Hematopoietic multipotent progenitor cell treated with erythropoietin and hydrocortisone succinate and interleukin-3 and kit ligand, for 4 days (in vitro differentiated cells): ENCODE results near the gene RAB25.
"Not testable (repeated sequence)": the region's sequence is repeated elsewhere in the genome, so short reads cannot be mapped to it uniquely, and the experiment has no call there.

Experiments
- DNase-seq: peaks from one replicate; pipeline ENCODE4 v3.0.0-alpha.2; 2015

RAB25 gene

DNA sequence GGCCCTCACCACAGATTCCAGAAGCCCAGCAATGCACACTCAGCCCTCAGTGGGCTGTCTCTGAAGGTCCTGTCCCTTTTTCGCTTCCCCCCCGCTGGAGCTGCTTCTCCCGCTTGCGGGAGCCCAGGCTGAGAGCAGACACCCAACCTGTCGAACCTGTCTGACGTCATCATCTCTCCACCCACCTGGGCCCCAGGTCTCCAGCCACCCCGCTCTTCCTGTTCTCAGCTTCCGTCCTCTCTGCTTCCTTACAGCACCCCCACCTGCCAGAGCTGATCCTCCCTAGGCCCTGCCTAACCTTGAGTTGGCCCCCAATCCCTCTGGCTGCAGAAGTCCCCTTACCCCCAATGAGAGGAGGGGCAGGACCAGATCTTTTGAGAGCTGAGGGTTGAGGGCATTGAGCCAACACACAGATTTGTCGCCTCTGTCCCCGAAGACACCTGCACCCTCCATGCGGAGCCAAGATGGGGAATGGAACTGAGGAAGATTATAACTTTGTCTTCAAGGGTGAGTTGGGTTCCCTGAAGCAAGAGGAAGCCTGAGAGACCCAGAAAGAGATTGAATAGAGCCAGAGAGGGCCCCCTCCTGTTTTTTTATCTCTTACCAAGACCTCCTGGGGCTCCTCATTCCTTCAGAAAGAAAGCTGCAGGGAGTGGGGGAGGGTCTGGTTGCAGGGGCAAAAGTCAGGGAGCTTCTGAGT is at the start of gene RAB25:
TSS of gene RAB25 (plus strand) at position 224 of the 700 bp plus-strand sequence. CDS start at position 465, 241 bp downstream.
- no peak for DNase-seq

DNA sequence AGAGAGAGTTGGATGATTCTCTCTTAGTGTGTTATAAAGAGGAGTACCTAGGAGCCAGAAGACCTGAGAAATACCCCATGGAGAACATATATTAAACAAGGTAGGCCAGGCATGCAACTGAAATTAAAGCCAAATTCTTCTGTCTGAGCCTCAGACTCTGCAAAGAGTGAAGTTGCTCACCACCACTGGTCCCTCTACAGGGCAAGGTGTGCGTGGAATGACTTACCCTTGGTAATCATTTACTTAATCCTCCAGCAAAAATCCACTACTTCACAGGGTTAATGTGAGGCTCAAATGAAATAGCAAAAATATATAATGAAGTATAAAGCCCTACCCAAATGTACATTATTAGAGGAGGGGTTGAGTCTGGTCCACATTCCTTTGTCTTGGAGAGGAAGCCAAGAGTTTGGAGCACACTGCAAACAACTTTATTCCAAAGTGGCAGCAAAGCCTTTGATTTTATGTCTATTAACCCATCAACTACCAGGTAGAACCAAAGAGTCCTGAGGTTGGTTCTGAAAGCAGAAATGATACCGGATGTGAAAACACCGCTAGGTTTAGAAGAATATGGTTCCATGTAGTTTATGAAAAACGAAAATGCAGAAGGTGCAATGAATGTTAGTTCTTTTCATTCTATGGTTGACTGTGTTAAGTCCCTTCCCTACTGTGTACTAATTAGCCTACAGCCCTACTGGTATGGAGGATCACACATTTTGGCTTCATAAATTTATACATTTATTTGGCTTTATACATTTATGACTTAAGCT is 48.7 kb upstream of the RAB25 start:
- DNase-seq = no peak

- no peak for DNase-seq
Measured at GRCh38 chr1:156014829-156015228, 46.1 kb upstream of the RAB25 start.

DNA sequence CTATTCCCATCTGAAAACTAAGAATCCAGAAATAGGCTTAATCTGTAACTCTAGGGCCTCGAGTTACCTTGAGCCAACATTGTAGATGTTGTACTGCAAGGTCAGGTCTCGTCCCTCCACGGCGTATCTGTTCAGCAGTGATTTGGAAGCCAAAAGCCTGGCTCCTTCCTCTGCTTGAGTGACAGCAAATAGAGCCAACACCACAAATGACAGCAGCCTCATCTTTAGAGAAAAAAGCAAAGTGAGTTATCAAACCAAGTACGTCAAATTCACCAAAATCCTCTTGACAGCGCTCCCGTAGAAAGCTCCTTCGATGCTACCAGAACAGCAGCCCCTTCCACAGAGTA is 41.0 kb upstream of the RAB25 start:
- DNase-seq = no peak

DNA sequence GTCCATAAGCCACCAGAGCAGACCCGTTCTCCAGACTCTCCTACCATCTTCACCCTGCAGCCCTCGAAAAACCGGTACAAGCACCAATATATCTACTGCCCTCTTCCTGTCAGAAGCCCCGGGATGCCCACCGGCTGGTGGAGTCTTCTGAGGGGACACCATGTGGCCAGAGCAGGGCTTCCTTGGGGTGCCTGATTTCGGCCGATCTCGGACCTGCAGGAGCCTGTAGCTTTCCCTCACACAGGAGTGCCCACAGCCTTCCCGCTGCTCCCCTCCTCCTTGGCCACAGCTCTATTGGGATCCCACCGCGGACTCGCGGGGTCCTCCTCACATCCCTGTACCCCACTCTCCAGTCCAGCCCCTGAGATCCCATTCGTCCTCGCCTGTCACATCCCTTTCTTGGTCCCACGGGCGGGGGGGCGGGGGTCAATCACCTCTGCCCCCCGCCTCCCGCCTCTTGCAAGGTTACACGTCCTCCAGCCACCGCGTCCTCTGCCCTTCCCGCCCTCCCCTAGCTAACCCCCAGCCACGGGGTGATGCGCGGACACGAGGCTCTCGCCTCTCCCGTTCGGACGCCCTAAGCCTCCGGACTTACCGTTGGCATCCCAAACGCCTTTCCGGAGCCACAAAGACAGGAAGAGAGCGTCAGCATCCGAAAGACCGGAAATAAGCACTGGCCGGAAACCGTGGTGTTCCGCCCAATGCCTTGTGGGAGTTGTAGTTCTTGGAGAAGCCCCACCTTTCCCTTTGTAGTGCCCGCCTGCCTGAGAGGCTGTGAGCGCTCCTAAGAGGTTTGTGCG is 40.5 kb upstream of the RAB25 start, which contains the start of gene SSR2:
TSS of gene SSR2 (minus strand) at position 659 of the 800 bp plus-strand sequence. CDS start 784 bp downstream, outside the sequence.
- DNase-seq = peak; percentile 97

- DNase-seq = no peak
Measured at GRCh38 chr1:156021093-156021428, 39.9 kb upstream of the RAB25 start.

DNA sequence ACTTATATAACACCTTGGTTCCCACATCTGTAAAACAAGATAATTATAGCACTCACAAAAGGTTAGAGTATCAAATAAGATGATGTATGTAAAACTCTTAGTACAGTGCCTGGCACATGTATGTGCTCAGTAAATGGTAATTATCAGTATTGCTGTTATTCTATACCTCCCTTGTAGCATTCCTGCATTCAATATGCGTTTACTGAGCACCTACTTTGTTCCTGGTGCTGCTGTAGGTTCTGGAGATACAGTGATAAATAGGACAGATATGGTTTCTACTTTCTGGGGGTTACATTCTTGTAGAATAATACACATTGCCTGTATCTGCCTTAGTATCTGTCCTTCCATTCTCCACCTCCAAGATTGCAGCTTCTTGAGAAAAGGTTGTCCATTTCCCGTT is 39.0 kb upstream of the RAB25 start:
- DNase-seq = no peak

GRCh38 chr1:156024801-156025200 is 36.2 kb upstream of the RAB25 start:
- no peak for DNase-seq

- DNase-seq = peak; percentile 82
Measured at GRCh38 chr1:156025876-156026275, 35.1 kb upstream of the RAB25 start.

DNA sequence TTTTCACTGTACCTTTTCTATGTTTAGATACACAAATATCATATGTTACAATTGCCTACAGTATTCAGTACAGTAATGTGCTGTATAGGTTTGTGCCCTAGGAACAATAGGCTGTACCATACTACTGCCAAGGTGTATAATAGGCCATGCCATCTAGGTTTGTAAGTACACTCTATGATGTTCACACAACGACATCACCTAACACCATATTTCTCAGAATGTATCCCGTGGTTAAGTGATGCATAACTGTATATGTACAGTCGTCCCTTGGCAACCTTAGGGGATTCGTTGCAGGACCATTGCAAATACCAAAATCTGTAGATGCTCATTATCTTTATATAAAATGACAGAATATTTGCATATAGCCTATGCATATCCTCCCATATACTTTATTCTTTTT is 34.4 kb upstream of the RAB25 start:
- no peak for DNase-seq

DNA sequence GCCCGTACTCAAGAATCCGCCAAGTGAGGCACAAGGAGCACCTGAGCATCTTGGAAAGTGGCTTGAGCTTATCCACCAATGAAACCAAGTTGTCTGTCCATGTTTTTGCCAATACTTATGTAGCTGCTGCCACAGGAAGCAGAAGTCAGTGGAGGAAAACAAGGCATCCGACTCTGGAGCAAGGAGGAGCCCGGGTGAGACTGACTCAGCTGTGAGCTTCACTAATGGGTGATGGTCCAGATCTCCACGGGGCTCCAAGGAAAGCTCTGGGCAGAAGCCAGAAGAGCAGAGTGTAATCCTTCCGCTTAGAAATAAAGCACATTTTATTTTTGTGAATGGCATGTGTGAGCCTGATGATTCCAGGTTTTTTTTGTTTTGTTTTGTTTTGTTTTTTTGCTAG is 27.9 kb upstream of the RAB25 start:
- no peak for DNase-seq

DNA sequence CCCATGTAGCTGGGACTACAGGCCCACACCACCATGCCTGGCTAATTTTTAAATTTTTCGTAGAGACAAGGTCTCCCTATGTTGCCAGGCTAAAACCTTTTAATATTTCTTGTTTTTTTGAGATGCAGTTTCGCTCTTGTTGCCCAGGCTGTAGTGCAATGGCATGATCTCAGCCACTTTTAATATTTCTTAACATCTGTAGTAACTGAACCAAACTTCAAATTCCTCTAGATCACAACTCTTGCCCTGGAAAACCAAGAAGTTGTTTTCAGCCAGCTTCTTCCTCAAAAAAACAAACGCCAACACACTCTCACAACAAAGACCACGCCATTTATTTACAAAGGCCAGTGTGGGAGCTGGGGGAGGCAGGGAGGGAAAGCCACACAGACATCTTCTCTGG is 26.0 kb upstream of the RAB25 start:
- not testable (repeated sequence) for DNase-seq

DNA sequence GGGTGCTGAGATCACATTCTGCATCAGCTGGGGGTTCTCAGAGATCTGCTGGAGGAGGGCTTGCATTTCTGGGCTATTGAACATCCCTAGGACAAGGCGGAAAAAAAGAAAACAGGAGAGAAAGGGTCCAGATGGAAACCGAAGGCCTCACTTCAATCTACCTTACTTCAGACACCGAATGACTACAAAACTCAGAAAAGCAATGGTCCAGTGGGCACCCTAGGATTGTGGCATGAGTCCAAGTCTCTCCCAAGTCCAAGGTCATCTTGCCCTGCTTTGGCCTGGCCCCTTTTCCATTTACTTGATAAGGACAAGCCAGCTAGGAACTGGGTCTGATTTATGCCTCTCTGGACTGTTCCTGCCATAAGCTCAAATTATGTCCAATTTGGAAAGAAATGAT is 18.1 kb upstream of the RAB25 start:
- no peak for DNase-seq

GRCh38 chr1:156045076-156045475 is 15.9 kb upstream of the RAB25 start:
- no peak for DNase-seq

DNA sequence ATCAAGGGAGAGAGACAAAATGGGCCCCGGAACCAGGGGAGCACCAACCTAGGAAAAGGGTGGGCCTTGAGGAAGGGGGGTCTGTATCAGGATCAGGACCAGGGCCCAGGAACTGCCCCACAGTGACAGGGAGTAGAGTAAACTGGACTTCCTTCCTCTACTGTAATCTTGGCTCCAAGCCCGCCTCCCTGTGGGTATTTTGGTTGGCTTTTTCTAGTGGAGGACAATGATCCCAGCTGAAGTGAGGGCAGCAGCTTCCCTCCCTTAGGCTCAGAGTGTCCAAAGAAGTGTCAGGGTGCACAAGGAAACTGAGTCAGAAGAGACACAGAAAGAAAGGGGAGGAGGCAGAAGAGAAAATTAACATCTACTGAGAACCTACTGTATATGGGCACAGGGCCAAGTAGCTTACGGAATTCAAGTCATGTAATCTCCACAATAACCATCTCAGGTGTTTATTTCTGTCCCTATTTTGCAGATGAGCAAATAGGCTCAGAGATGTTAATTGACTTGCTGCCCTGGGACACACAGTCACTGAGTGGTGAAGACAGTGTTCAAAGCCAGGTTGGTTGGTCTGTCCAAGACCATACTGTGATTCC is 12.2 kb upstream of the RAB25 start:
- no peak for DNase-seq

- no peak for DNase-seq
Measured at GRCh38 chr1:156050376-156050775, 10.6 kb upstream of the RAB25 start.

DNA sequence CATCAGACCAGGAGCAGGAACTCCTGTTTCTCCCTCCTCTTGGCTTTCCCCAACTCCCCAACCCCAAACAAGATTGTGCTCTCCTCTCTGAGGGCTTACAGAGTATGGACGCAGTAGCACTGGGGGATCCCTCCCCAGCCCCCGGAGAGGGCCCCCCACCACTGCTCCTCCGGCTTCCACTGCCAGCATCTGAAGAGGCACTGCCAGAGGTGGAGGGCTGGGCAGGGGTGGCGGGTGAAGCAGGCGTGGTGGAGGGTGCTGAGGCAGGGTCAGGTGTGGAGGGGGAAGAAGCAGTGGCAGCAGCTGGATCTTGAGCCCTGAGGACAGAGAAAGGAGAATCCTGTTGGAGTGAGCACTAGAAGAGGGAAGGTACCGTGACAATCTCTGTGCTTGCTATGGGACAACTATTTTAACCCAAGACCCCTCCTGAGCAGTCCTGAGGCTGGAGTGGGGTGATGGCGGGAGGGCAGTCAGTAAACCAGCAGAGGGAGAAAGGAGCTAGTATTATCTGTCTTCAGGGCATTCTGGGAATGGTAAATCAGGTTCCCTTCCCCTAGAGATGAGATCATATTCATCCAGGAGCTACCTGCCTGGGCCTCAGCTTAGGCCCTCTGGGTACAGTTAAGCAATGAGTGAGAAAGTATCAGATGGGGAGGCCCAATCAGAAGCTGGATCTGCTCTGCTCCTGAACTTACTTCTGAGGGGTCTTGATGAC is 9.8 kb upstream of the RAB25 start:
- DNase-seq = no peak

GRCh38 chr1:156052862-156053767 is 7.8 kb upstream of the RAB25 start:
- peak; percentile 86 for DNase-seq

DNA sequence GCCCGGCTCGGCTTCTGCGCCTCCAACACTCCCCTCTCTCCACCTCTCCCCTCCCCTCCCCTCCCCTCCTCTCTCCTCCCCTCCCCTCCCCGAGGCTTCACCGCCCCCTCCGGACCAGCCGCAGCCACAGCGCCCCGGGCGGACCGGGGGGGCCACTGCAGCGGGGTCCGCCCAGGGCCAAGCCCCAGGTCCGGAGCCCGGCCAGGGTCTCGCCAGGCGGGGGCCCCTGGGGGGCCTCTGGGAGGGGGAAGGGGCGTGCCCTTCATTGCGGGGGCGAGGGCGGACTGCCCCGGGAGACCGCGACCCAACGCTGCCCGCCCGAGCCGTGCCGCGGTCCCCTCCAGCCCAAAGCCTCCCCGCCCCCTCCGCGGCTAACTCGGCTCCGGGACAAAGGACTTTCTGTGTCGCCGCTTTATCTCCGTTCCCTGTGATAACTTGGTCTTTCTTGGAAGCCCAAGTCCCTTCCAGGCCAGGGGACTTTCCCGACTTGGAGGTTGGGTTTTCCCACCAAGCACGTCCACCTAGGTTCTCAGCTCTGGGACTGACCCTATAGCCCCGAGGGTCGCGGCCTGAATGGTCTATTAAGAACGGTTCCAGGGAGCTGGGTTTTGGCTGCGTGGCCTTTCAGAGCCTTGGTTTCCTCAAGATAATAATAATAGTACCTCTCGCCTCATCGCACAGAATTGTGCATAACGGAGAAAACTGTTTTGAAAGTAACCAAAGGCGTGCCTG is 7.0 kb upstream of the RAB25 start, which contains the start of gene UBQLN4:
TSS of gene UBQLN4 (minus strand) at position 31 of the 732 bp plus-strand sequence. CDS start 97 bp downstream, outside the sequence.
- peak; percentile 95 for DNase-seq

- DNase-seq = peak; percentile 99
Measured at GRCh38 chr1:156054500-156055280, 6.3 kb upstream of the RAB25 start, which contains the start of gene LAMTOR2. Gene LAMTOR2 (plus strand): TSS chr1:156054782. CDS start chr1:156054890, 108 bp downstream.
